Gastroesophageal sphincter (tissue), 3 donors: ENCODE data around the gene IL1B.

Experiments used
- CTCF ChIP-seq, 4 experiments: fragments of 200-600 bp in 2 of 4; fragments of 450-650 bp in 2 of 4; sonication (generic) in 1 of 4; IDR thresholded peaks; one replicate each; pipeline ENCODE4 v1.5.1; 2017 to 2019; ENCODE audit warnings: antibody characterized with exemption in 4 of 4, mild to moderate bottlenecking in 2 of 4, moderate library complexity in 2 of 4
- POLR2A ChIP-seq, 2 donors: fragments of 450-650 bp; IDR thresholded peaks; one replicate each; pipeline ENCODE4 v1.6.1; 2017; ENCODE audit warnings: antibody characterized with exemption in 2 of 2, mild to moderate bottlenecking in 2 of 2, moderate library complexity in 1 of 2

GRCh38 chr2:112788653-112789052 lies 47.9 kb downstream of the IL1B start:
- TF ChIP-seq CTCF (IDR thresholded peaks at IDR 0.05) (no peak), POLR2A (IDR thresholded peaks at IDR 0.05) (no peak)
